Activated CD4-positive, alpha-beta memory T cell treated with anti-CD3 and anti-CD28 coated beads for 36 hours (primary cell): ENCODE results near the gene VPS39. TPM values are rescaled to one million over a fixed set of nuclear protein-coding genes. Genes with fewer than 3 reads are reported as not detected.

Experiments
- CTCF ChIA-PET: fragments of 350-600 bp; sonication (Branson Sonifier 250); formaldehyde crosslinking; loops from one replicate; lab custom pipeline; 2021; ENCODE audit warnings: antibody characterized with exemption, inconsistent platforms; lab: Charles Lee
- POLR2A ChIA-PET: fragments of 350-600 bp; sonication (Branson Sonifier 250); formaldehyde crosslinking; loops from one replicate; lab custom pipeline; 2021; ENCODE audit warnings: antibody characterized with exemption; lab: Charles Lee
- DNase-seq: peaks from one replicate; pipeline ENCODE4 v3.0.0-alpha.2; 2020
- H3K27ac Mint-ChIP-seq: one replicate; pipeline ENCODE4 v1.8.0; 2021; ENCODE audit warnings: mixed read lengths
- H3K27me3 Mint-ChIP-seq: one replicate; pipeline ENCODE4 v1.8.0; 2021; ENCODE audit warnings: mixed read lengths
- H3K36me3 Mint-ChIP-seq: one replicate; pipeline ENCODE4 v1.8.0; 2021; ENCODE audit warnings: mixed read lengths
- H3K4me1 Mint-ChIP-seq: one replicate; pipeline ENCODE4 v1.8.0; 2021; ENCODE audit warnings: low read depth, mixed read lengths
- H3K4me3 Mint-ChIP-seq: one replicate; pipeline ENCODE4 v1.8.0; 2021; ENCODE audit warnings: mild to moderate bottlenecking, mixed read lengths
- H3K9me3 Mint-ChIP-seq: one replicate; pipeline ENCODE4 v1.8.0; 2021; ENCODE audit warnings: mixed read lengths
- intact Hi-C: fragments of 100-400 bp; cut with micrococcal nuclease; formaldehyde crosslinking; loops from one replicate; pipeline ENCODE4 v1.15.1; 2023
- total RNA-seq, 2 experiments: library from RNA; stranded (reverse); gene quantifications; one replicate each; pipeline ENCODE4 v1.2.3, GENCODE V29; 2021

VPS39 gene
- total RNA-seq, 2 experiments from 2014 or later, result 52.6 to 57.8 TPM

- intact Hi-C loops, result loop anchor here (1.0 kb wide), 3 partner anchors 15 to 86 kb away; partner anchors contain the start of genes GANC, TMEM87A and VPS39
- Mint-ChIP-seq H3K27ac (peak overlapping the region; percentile 83), H3K9me3 (no peaks in the 10 kb centered on the region), H3K4me3 (peak overlapping the region; percentile 41), H3K27me3 (no peaks in the 10 kb centered on the region), H3K36me3 (peaks cover 56% of the 10 kb centered on the region), H3K4me1 (peaks cover 62% of the 10 kb centered on the region)
- DNase-seq, result no peak
- ChIA-PET CTCF (interaction anchor here (0.5 to 0.9 kb wide), 3 partner anchors 14 to 75 kb away, joined by 3 to 6 read pairs (median 3); no protein-coding TSS in a partner anchor), POLR2A (interaction anchor here (1.0 to 1.2 kb wide), 2 partner anchors 14 to 86 kb away, joined by 3 to 5 read pairs; partner anchors contain the start of gene VPS39)
Observed at GRCh38 chr15:42193383-42193782, 14.7 kb downstream of the VPS39 start.

- Mint-ChIP-seq H3K4me3 (peak overlapping the region; percentile 9), H3K9me3 (no peaks in the 10 kb centered on the region), H3K27me3 (no peaks in the 10 kb centered on the region), H3K27ac (peak overlapping the region; percentile 52), H3K36me3 (peaks cover 62% of the 10 kb centered on the region), H3K4me1 (peaks cover 62% of the 10 kb centered on the region)
- intact Hi-C loops, result no loop called here
- ChIA-PET POLR2A (no interaction called here), CTCF (no interaction called here)
- DNase-seq, result no peak
Observed at GRCh38 chr15:42191610-42192346, 16.3 kb downstream of the VPS39 start.

DNA sequence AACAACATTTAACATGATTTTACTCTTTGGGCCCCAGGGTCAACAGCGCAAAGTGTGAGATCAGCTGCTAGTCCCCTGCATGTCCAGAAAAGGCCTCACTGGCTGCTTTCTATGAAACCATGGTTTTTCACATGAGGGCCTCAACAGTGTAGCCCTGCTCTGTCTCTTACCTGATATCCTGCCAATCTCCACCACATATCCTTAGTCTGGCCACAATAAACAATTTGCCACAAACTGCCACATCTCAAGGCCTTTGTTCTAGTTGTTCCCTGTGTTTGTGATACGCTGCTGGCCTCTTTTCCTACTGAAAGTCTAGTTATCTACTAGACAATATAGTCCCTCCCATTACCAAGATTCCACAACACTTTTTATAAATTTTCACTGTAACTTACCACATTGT, 17.7 kb downstream of the VPS39 start:
- Mint-ChIP-seq H3K9me3 (no peaks in the 10 kb centered on the region), H3K27ac (peak overlapping the region; percentile 14), H3K4me1 (peaks cover 58% of the 10 kb centered on the region), H3K4me3 (no peak overlapping the region), H3K27me3 (no peaks in the 10 kb centered on the region), H3K36me3 (peaks cover 60% of the 10 kb centered on the region)
- DNase-seq, result no peak
- ChIA-PET CTCF (no interaction called here), POLR2A (no interaction called here)
- intact Hi-C loops, result no loop called here

DNA sequence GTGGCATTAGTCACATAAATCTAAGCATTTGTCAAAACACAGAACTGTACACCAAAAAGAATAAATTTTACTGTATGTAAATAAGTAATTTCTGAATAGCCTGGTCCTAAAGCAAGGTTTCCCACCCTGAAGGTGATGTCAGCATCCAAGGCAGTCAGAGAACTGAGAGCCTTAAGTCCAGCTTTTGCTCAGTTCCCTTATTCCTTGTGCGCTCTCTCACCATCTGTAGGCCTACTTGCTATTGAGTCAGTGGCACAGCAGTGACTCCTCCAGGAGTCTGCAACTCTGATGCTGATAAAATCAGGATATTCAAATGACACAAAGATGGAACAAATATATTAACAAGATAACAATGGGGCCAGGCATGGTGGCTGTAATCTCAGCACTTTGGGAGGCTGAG, 22.3 kb downstream of the VPS39 start:
- no peak for DNase-seq
- no peak overlapping the region for H3K4me3 Mint-ChIP-seq
- intact Hi-C loops, result no loop called here
- ChIA-PET CTCF (no interaction called here), POLR2A (no interaction called here)
- H3K9me3 Mint-ChIP-seq, result no peaks in the 10 kb centered on the region
- peaks cover 17% of the 10 kb centered on the region for H3K4me1 Mint-ChIP-seq
- no peaks in the 10 kb centered on the region for H3K27me3 Mint-ChIP-seq
- H3K36me3 Mint-ChIP-seq, result peaks cover 62% of the 10 kb centered on the region
- H3K27ac Mint-ChIP-seq, result no peak overlapping the region

DNA sequence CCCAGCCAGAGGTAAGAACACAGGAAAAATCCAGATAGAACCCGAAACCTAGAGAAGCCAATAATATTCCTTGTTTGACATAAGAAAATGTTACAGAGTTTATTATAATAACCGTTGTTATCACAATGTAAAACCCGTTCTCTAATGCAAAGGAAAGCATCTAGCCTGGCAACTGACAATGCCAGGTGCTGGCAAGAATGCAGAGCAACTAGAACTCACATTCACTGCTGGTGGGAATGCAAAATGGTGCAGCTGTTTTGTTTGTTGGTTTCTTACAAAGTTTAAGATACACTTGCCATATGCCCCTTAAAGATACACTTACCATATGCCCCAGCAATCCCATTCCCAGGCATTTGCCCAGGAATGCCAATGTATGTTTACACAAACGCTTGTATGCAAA, 23.4 kb downstream of the VPS39 start:
- ChIA-PET CTCF (no interaction called here), POLR2A (no interaction called here)
- Mint-ChIP-seq H3K36me3 (peaks cover 58% of the 10 kb centered on the region), H3K4me1 (peaks cover 6% of the 10 kb centered on the region), H3K27ac (no peak overlapping the region), H3K4me3 (no peak overlapping the region), H3K27me3 (no peaks in the 10 kb centered on the region), H3K9me3 (no peaks in the 10 kb centered on the region)
- no peak for DNase-seq
- intact Hi-C loops, result no loop called here

- Mint-ChIP-seq H3K27ac (no peak overlapping the region), H3K4me3 (no peak overlapping the region), H3K9me3 (no peaks in the 10 kb centered on the region), H3K27me3 (no peaks in the 10 kb centered on the region), H3K36me3 (peaks cover 57% of the 10 kb centered on the region), H3K4me1 (peaks cover 4% of the 10 kb centered on the region)
- ChIA-PET POLR2A (no interaction called here), CTCF (no interaction called here)
- no peak for DNase-seq
- intact Hi-C loops, result no loop called here
Observed at GRCh38 chr15:42184296-42184695, 23.8 kb downstream of the VPS39 start.

GRCh38 chr15:42182961-42183360, 25.1 kb downstream of the VPS39 start:
- Mint-ChIP-seq H3K27me3 (no peaks in the 10 kb centered on the region), H3K36me3 (peaks cover 54% of the 10 kb centered on the region), H3K4me1 (no peaks in the 10 kb centered on the region), H3K4me3 (no peak overlapping the region), H3K27ac (no peak overlapping the region), H3K9me3 (no peaks in the 10 kb centered on the region)
- POLR2A ChIA-PET, result no interaction called here
- intact Hi-C loops, result no loop called here
- DNase-seq, result no peak
- CTCF ChIA-PET, result no interaction called here

DNA sequence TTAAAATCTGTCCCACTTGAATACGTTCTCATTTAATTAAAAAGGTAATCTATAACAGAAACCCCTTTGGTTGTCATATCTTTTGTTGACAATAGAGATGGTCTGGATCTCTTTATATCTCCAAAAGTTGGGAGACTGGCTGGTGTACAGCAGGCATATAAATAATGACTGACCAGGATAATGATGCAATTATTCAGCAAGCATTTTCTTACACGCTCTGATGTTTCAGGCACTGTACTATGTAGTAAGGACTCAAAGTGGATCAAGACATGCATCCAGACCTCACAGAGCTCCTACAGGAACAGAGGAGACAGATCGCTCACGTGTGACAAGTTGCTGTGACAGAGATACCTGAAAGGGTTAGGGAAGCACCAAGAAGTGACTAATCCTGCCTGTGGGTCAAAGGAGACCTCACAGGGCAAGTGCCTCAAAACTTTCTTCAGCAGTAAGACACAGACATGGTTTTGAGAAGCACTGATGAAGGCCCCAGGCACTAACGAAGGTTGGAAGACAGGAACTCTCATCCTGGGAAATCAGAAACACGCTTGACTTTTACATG, 25.7 kb downstream of the VPS39 start:
- no peak overlapping the region for H3K4me3 Mint-ChIP-seq
- ChIA-PET POLR2A (no interaction called here), CTCF (no interaction called here)
- no peaks in the 10 kb centered on the region for H3K9me3 Mint-ChIP-seq
- H3K4me1 Mint-ChIP-seq, result no peaks in the 10 kb centered on the region
- DNase-seq, result no peak
- H3K36me3 Mint-ChIP-seq, result peaks cover 52% of the 10 kb centered on the region
- H3K27me3 Mint-ChIP-seq, result no peaks in the 10 kb centered on the region
- no peak overlapping the region for H3K27ac Mint-ChIP-seq
- intact Hi-C loops, result no loop called here

- POLR2A ChIA-PET, result no interaction called here
- DNase-seq, result no peak
- H3K27me3 Mint-ChIP-seq, result no peaks in the 10 kb centered on the region
- intact Hi-C loops, result no loop called here
- H3K36me3 Mint-ChIP-seq, result peaks cover 48% of the 10 kb centered on the region
- H3K27ac Mint-ChIP-seq, result no peak overlapping the region
- no peak overlapping the region for H3K4me3 Mint-ChIP-seq
- no peaks in the 10 kb centered on the region for H3K9me3 Mint-ChIP-seq
- no peaks in the 10 kb centered on the region for H3K4me1 Mint-ChIP-seq
- CTCF ChIA-PET, result no interaction called here
Observed at GRCh38 chr15:42178056-42178455, 30.0 kb downstream of the VPS39 start.

- ChIA-PET CTCF (interaction anchor here (0.6 kb wide), 1 partner anchor 295 kb away, joined by 3 read pairs; no protein-coding TSS in a partner anchor), POLR2A (no interaction called here)
- Mint-ChIP-seq H3K36me3 (peaks cover 48% of the 10 kb centered on the region), H3K27me3 (no peaks in the 10 kb centered on the region), H3K27ac (peak overlapping the region; percentile 14), H3K9me3 (no peaks in the 10 kb centered on the region), H3K4me3 (no peak overlapping the region), H3K4me1 (peaks cover 12% of the 10 kb centered on the region)
- intact Hi-C loops, result no loop called here
- DNase-seq, result no peak
Observed at GRCh38 chr15:42175671-42176070, 32.4 kb downstream of the VPS39 start.

DNA sequence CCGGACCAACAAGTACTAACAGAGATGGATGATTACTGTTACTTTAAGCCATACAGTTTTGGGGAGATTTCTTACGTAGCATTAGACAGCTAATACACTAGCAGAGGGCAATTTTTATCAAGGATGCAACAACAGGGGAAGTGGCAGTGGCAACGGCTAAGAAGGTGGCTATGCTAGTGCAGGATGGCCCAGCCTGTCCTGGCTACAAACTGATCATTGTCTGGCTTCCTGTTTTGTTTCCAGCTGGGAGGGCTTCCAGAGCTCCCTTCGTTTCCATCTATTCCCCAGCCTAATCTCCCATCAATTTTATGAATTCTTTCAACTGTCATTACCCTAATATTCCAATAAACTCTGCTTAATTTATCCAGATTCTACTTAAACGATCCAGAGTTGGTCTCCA, 35.6 kb downstream of the VPS39 start:
- H3K9me3 Mint-ChIP-seq, result no peaks in the 10 kb centered on the region
- peaks cover 42% of the 10 kb centered on the region for H3K36me3 Mint-ChIP-seq
- POLR2A ChIA-PET, result no interaction called here
- no peaks in the 10 kb centered on the region for H3K27me3 Mint-ChIP-seq
- CTCF ChIA-PET, result interaction anchor here (1.0 kb wide), 1 partner anchor 116 kb away, joined by 3 read pairs; no protein-coding TSS in a partner anchor
- no peak for DNase-seq
- peaks cover 12% of the 10 kb centered on the region for H3K4me1 Mint-ChIP-seq
- intact Hi-C loops, result no loop called here
- peak overlapping the region; percentile 15 for H3K27ac Mint-ChIP-seq
- no peak overlapping the region for H3K4me3 Mint-ChIP-seq

DNA sequence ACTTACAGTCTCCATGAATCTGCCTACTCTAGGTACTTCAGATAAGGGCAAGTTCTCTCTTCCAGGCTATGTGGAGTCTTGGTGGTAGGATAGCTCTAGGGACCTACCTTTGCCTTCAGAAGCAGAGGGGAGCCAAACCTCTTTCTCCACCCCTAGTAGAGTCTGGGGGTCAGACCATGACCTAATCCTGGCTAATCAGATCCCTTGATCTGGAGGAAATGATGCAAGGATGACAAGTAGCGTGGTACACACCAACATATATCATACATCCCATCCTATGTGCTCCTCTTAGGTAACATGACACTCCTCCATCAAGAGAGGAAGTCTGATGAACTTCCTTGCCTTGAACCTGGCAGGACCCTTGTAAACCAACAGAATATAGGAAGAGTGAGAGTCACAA, 36.3 kb downstream of the VPS39 start:
- Mint-ChIP-seq H3K9me3 (no peaks in the 10 kb centered on the region), H3K27me3 (no peaks in the 10 kb centered on the region), H3K27ac (peak overlapping the region; percentile 15), H3K4me3 (no peak overlapping the region), H3K36me3 (peaks cover 49% of the 10 kb centered on the region), H3K4me1 (peaks cover 12% of the 10 kb centered on the region)
- ChIA-PET POLR2A (no interaction called here), CTCF (interaction anchor here (0.7 kb wide), 1 partner anchor 34 kb away, joined by 3 read pairs; no protein-coding TSS in a partner anchor)
- intact Hi-C loops, result no loop called here
- DNase-seq, result no peak
